ENCODE measurements around the gene CORIN.

Gene CORIN

DNA sequence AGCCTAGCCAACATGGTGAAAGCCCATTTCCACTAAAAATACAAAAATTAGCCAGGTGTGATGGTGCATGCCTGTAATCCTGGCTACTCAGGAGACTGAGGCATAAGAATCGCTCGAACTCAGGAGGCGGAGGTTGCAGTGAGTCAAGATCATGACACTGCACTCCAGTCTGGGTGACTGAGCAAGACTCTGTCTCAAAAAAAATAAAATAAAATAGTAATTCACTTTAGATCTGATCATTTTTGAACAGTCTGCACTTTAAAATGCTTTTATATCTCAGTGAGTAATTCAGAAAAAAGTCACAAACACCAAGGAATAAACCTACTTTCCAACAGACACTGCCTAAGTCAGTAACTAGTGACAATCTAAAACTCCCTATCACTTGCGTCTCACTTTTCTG, 25.6 kb upstream of the CORIN start:
- Histone ChIP-seq H3K4me2 (ENCODE audit: low read depth, low read length, poor library complexity, severe bottlenecking) (no peak overlapping the region), H3K79me2 (ENCODE audit: insufficient read depth, low read length) (no peaks in the 10 kb centered on the region), H3K9me3 (ENCODE audit: insufficient read depth, low read depth, low read length) (no peaks in the 10 kb centered on the region), H3K4me1 (ENCODE audit: insufficient read depth, low read length, poor library complexity, severe bottlenecking) (no peaks in the 10 kb centered on the region), H3K4me3 (ENCODE audit: low read length, poor library complexity, severe bottlenecking) (no peak overlapping the region), H3K36me3 (ENCODE audit: insufficient read depth, low read length) (peaks cover 24% of the 10 kb centered on the region; the same call in 1 of the 2 replicates), H2AFZ (ENCODE audit: low read length) (no peak overlapping the region), H3F3A (ENCODE audit: low read depth) (no peaks in the 10 kb centered on the region), H4K20me1 (ENCODE audit: insufficient read depth, low read length, poor library complexity, severe bottlenecking) (no peaks in the 10 kb centered on the region), H3K27me3 (ENCODE audit: insufficient read depth, low read length, poor library complexity, severe bottlenecking) (no peaks in the 10 kb centered on the region), H3K9me2 (replicated peaks; ENCODE audit: low read depth, low read length) (no peaks in the 10 kb centered on the region), H3K9ac (ENCODE audit: low read depth, low read length, poor library complexity, severe bottlenecking) (no peak overlapping the region)
- TF ChIP-seq, protein P1, sequence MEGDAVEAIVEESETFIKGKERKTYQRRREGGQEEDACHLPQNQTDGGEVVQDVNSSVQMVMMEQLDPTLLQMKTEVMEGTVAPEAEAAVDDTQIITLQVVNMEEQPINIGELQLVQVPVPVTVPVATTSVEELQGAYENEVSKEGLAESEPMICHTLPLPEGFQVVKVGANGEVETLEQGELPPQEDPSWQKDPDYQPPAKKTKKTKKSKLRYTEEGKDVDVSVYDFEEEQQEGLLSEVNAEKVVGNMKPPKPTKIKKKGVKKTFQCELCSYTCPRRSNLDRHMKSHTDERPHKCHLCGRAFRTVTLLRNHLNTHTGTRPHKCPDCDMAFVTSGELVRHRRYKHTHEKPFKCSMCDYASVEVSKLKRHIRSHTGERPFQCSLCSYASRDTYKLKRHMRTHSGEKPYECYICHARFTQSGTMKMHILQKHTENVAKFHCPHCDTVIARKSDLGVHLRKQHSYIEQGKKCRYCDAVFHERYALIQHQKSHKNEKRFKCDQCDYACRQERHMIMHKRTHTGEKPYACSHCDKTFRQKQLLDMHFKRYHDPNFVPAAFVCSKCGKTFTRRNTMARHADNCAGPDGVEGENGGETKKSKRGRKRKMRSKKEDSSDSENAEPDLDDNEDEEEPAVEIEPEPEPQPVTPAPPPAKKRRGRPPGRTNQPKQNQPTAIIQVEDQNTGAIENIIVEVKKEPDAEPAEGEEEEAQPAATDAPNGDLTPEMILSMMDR (conservative IDR thresholded peaks at IDR 0.05; ENCODE audit: low read length) = no peak
- no peak for TF ChIP-seq EZH2phosphoT487 (IDR thresholded peaks at IDR 0.05; ENCODE audit: borderline replicate concordance)

DNA sequence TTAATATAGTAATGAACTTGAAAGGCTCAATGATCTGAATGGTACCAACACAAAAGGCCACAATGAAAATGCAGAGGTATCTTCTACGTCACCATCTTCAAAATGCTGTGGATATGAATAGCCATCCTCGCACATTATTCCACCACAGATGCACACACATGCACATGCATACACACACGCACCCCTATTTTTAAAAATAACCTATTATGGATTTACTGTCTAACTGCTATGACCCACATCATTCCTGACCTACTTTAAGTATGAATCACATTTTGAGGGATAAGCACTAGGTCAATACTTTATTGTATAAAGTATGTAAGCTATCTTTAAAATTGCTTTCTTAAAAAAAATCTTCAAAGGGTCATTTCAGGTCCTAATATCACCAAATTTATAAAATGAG, 24.4 kb upstream of the CORIN start:
- Histone ChIP-seq H3K4me2 (ENCODE audit: low read depth, low read length, poor library complexity, severe bottlenecking) (no peak overlapping the region), H3K36me3 (ENCODE audit: insufficient read depth, low read length) (peaks cover 20% of the 10 kb centered on the region; the same call in 1 of the 2 replicates)
- no peak for TF ChIP-seq EZH2phosphoT487 (IDR thresholded peaks at IDR 0.05; ENCODE audit: borderline replicate concordance)
- TF ChIP-seq, protein P1 (conservative IDR thresholded peaks at IDR 0.05; ENCODE audit: low read length) = no peak

DNA sequence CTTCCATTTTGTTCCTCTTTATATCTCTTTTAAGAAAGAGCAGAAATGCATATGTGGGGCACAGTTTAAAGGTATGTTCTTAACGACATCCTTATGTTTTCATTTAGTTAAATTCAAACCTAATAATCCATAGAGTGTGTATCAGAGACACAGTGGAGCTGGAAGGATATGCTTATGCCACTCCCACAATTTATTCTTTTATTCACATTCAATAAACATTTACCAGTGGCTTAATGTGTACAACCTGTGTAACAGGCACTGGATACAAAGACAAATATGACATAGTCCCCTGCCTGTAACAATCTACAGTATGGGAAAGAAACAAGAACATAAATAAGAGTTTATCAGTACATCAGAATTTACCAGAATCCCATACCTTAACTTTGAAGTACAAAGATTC, 22.4 kb upstream of the CORIN start:
- no peaks in the 10 kb centered on the region for H3F3A ChIP-seq (ENCODE audit: low read depth)
- peaks cover 14% of the 10 kb centered on the region; the same call in 1 of the 2 replicates for H3K36me3 ChIP-seq (ENCODE audit: insufficient read depth, low read length)
- no peaks in the 10 kb centered on the region for H3K9me2 ChIP-seq (replicated peaks; ENCODE audit: low read depth, low read length)
- no peaks in the 10 kb centered on the region for H3K79me2 ChIP-seq (ENCODE audit: insufficient read depth, low read length)
- TF ChIP-seq, protein P1 (conservative IDR thresholded peaks at IDR 0.05; ENCODE audit: low read length) = no peak
- TF ChIP-seq EZH2phosphoT487 (IDR thresholded peaks at IDR 0.05; ENCODE audit: borderline replicate concordance) = no peak
- H3K4me1 ChIP-seq (ENCODE audit: insufficient read depth, low read length, poor library complexity, severe bottlenecking) = no peaks in the 10 kb centered on the region
- H3K27me3 ChIP-seq (ENCODE audit: insufficient read depth, low read length, poor library complexity, severe bottlenecking) = no peaks in the 10 kb centered on the region
- H3K9ac ChIP-seq (ENCODE audit: low read depth, low read length, poor library complexity, severe bottlenecking) = no peak overlapping the region
- H2AFZ ChIP-seq (ENCODE audit: low read length) = no peak overlapping the region
- no peak overlapping the region for H3K4me2 ChIP-seq (ENCODE audit: low read depth, low read length, poor library complexity, severe bottlenecking)
- H3K4me3 ChIP-seq (ENCODE audit: low read length, poor library complexity, severe bottlenecking) = no peak overlapping the region
- H3K9me3 ChIP-seq (ENCODE audit: insufficient read depth, low read depth, low read length) = no peaks in the 10 kb centered on the region
- no peaks in the 10 kb centered on the region for H4K20me1 ChIP-seq (ENCODE audit: insufficient read depth, low read length, poor library complexity, severe bottlenecking)

More for the DNA sequence above, 24.4 kb upstream of the CORIN start:
- Histone ChIP-seq H3K4me3 (ENCODE audit: low read length, poor library complexity, severe bottlenecking) (no peak overlapping the region), H3K9ac (ENCODE audit: low read depth, low read length, poor library complexity, severe bottlenecking) (no peak overlapping the region), H3F3A (ENCODE audit: low read depth) (no peaks in the 10 kb centered on the region), H3K4me1 (ENCODE audit: insufficient read depth, low read length, poor library complexity, severe bottlenecking) (no peaks in the 10 kb centered on the region), H3K27me3 (ENCODE audit: insufficient read depth, low read length, poor library complexity, severe bottlenecking) (no peaks in the 10 kb centered on the region), H4K20me1 (ENCODE audit: insufficient read depth, low read length, poor library complexity, severe bottlenecking) (no peaks in the 10 kb centered on the region), H3K9me2 (replicated peaks; ENCODE audit: low read depth, low read length) (no peaks in the 10 kb centered on the region), H2AFZ (ENCODE audit: low read length) (no peak overlapping the region), H3K9me3 (ENCODE audit: insufficient read depth, low read depth, low read length) (no peaks in the 10 kb centered on the region), H3K79me2 (ENCODE audit: insufficient read depth, low read length) (no peaks in the 10 kb centered on the region)

All from Loucy (cell line).